PFSK-1 (cell line): ENCODE data around the gene HFE.

Experiments used
- POLR2AphosphoS5 ChIP-seq: IDR thresholded peaks from 2 replicates; pipeline ENCODE4 v1.6.1; 2012; ENCODE audit warnings: low read depth, mild to moderate bottlenecking, control low read depth, low read length, moderate library complexity
- REST ChIP-seq, 2 experiments: IDR thresholded peaks; 2 replicates each; pipeline versions ENCODE4 v1.6.1 to v1.8.0; 2011 to 2012; ENCODE audit warnings: low read depth in 2 of 2, low read length in 2 of 2, control low read depth in 1 of 2, inconsistent platforms in 1 of 2, mild to moderate bottlenecking in 1 of 2, moderate library complexity in 1 of 2; ENCODE audit not compliant: insufficient read depth in 1 of 2
- SIN3A ChIP-seq: IDR thresholded peaks from 2 replicates; pipeline ENCODE4 v1.6.1; 2012; ENCODE audit warnings: mild to moderate bottlenecking, low read length, moderate library complexity, borderline replicate concordance; ENCODE audit not compliant: insufficient read depth
- TAF1 ChIP-seq: IDR thresholded peaks from 2 replicates; pipeline ENCODE4 v1.6.1; 2012; ENCODE audit warnings: low read length, control low read depth, borderline replicate concordance; ENCODE audit not compliant: insufficient read depth

- TF ChIP-seq REST (IDR thresholded peaks at IDR 0.05; ENCODE audit: insufficient read depth in 1 of 2, low read depth in 2 of 2, low read length in 2 of 2) (no peak), POLR2AphosphoS5 (no peak), TAF1 (no peak), SIN3A (no peak)
Measured at GRCh38 chr6:26092443-26092842, 5.2 kb downstream of the HFE start.
